HFFc6 (cell line): Measurements from ENCODE around the gene LARP4. TPM values are rescaled to one million over a fixed set of nuclear protein-coding genes. Genes with fewer than 3 reads are reported as not detected.
A peak's percentile ranks its signal among the peaks of the same experiment; 100 is the strongest.

Experiments
- DNase-seq: peaks from one replicate; pipeline ENCODE4 v3.0.0-alpha.2; 2018
- H3K27ac Mint-ChIP-seq: 2 replicates; pipeline ENCODE4 v1.8.0; 2020; ENCODE audit warnings: mild to moderate bottlenecking, mixed read lengths
- H3K27me3 Mint-ChIP-seq: 2 replicates; pipeline ENCODE4 v1.8.0; 2021; ENCODE audit warnings: mild to moderate bottlenecking, moderate library complexity, mixed read lengths; ENCODE audit not compliant: insufficient read depth
- H3K36me3 Mint-ChIP-seq: 2 replicates; pipeline ENCODE4 v1.8.0; 2021; ENCODE audit warnings: low read depth, mixed read lengths
- H3K4me1 Mint-ChIP-seq: 2 replicates; pipeline ENCODE4 v1.8.0; 2020; ENCODE audit warnings: low read depth, mixed read lengths
- H3K4me3 Mint-ChIP-seq: 2 replicates; pipeline ENCODE4 v1.8.0; 2020; ENCODE audit warnings: mild to moderate bottlenecking, moderate library complexity, mixed read lengths
- H3K9me3 Mint-ChIP-seq: 2 replicates; pipeline ENCODE4 v1.8.0; 2020; ENCODE audit warnings: mild to moderate bottlenecking, mixed read lengths
- total RNA-seq, 6 experiments: library from RNA; stranded (reverse); fragmentation: NEBNext Ultra II Directional; extraction: Animal tissue kit (Norgen Biotek cat#: 25700); gene quantifications; 2 replicates in 1 of 6; 3 replicates in 5 of 6; pipeline ENCODE4 v1.2.3, GENCODE V29; 2021
- TF ChIP-seq, protein P1 (sequence below): fragments of 200-600 bp; sonication (generic); IDR thresholded peaks from 2 replicates; pipeline ENCODE4 v1.5.0; 2021; ENCODE audit warnings: antibody characterized with exemption, mild to moderate bottlenecking

Gene LARP4
- total RNA-seq, 6 experiments from 2014 or later = 51.3 to 59.6 (median 57.2) TPM

DNA sequence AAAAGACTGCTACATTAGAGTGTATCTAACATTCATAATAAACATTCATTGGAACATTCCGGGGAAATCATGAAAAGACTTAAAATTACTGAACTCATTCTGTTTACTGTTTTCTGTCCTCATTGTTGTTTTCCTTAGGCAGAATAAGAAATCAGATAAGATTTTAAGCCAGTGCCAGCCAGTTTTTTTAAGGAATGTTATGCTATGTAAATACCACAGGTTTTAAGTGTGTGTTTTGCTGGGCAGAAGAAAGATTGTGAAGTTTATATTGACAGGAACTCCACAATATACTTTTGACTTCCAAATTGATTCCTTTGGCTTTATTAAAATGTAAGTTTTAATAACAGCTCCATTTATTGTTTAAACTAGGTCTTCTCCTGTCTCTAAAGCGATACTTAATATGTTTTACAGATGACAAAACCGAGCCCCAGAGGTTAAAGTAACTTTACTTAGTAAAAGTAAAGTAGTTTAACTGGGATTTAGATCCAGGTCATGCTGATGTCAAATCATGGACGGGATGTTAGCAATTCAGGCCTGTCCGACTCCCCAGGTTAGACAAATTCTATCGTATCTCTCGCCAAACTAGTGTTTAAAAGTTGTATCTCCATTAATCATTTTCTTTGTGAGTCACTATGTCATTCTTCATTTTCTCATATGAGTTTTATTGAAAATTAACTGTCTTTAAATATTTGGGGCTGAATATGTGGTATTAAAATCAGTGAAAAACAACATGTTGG lies 1.7 kb downstream of the LARP4 start:
- Mint-ChIP-seq H3K9me3 (no peaks in the 10 kb centered on the region), H3K36me3 (peaks cover 4% of the 10 kb centered on the region; the same call in 1 of the 2 replicates), H3K4me3 (peak overlapping the region; percentile 97), H3K27ac (peak overlapping the region; percentile 97), H3K27me3 (peaks cover 4% of the 10 kb centered on the region), H3K4me1 (peaks cover 37% of the 10 kb centered on the region)
- DNase-seq = no peak
- TF ChIP-seq, protein P1, sequence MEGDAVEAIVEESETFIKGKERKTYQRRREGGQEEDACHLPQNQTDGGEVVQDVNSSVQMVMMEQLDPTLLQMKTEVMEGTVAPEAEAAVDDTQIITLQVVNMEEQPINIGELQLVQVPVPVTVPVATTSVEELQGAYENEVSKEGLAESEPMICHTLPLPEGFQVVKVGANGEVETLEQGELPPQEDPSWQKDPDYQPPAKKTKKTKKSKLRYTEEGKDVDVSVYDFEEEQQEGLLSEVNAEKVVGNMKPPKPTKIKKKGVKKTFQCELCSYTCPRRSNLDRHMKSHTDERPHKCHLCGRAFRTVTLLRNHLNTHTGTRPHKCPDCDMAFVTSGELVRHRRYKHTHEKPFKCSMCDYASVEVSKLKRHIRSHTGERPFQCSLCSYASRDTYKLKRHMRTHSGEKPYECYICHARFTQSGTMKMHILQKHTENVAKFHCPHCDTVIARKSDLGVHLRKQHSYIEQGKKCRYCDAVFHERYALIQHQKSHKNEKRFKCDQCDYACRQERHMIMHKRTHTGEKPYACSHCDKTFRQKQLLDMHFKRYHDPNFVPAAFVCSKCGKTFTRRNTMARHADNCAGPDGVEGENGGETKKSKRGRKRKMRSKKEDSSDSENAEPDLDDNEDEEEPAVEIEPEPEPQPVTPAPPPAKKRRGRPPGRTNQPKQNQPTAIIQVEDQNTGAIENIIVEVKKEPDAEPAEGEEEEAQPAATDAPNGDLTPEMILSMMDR = no peak

- peak overlapping the region; percentile 97 for H3K27ac Mint-ChIP-seq
- H3K4me3 Mint-ChIP-seq = peak overlapping the region; percentile 97
- no peaks in the 10 kb centered on the region for H3K9me3 Mint-ChIP-seq
- H3K27me3 Mint-ChIP-seq = peaks cover 4% of the 10 kb centered on the region
- H3K4me1 Mint-ChIP-seq = peaks cover 36% of the 10 kb centered on the region
- no peak for DNase-seq
- H3K36me3 Mint-ChIP-seq = peaks cover 4% of the 10 kb centered on the region; the same call in 1 of the 2 replicates
- TF ChIP-seq, protein P1 = no peak
Observed at GRCh38 chr12:50403001-50403440, 2.3 kb downstream of the LARP4 start.

DNA sequence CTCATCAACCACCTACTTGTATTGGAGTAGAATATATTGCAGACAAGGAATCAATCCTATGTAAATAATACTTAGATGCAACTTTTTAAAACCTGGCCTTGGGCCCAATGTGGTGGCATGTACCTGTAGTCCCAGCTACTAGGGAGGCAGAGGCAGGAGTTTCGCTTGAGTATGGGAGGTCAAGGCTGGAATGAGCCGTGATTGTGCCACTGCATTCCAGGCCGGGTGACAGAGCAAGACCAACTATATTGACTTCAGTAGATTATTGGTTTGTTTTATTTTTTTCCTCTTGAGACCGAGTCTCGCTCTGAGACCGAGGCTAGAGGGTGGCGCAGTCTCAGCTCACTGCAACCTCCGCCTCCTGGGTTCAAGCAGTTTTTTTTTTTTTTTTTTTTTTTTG lies 3.6 kb downstream of the LARP4 start:
- no peak overlapping the region for H3K27ac Mint-ChIP-seq

GRCh38 chr12:50411051-50411660 lies 10.5 kb downstream of the LARP4 start:
- no peak overlapping the region for H3K4me3 Mint-ChIP-seq
- TF ChIP-seq, protein P1 = no peak
- 0 out of 2 replicates have a peak, but pooled peaks cover 5% of the 10 kb centered on the region for H3K4me1 Mint-ChIP-seq
- H3K9me3 Mint-ChIP-seq = no peaks in the 10 kb centered on the region
- peaks cover 6% of the 10 kb centered on the region; the same call in 1 of the 2 replicates for H3K36me3 Mint-ChIP-seq
- H3K27me3 Mint-ChIP-seq = no peaks in the 10 kb centered on the region
- no peak overlapping the region for H3K27ac Mint-ChIP-seq
- no peak for DNase-seq

More for the DNA sequence above, 3.6 kb downstream of the LARP4 start:
- Mint-ChIP-seq H3K4me3 (no peak overlapping the region), H3K4me1 (peaks cover 30% of the 10 kb centered on the region), H3K27me3 (peaks cover 4% of the 10 kb centered on the region), H3K36me3 (peaks cover 4% of the 10 kb centered on the region; the same call in 1 of the 2 replicates), H3K9me3 (no peaks in the 10 kb centered on the region)
- TF ChIP-seq, protein P1 = no peak
- no peak for DNase-seq

DNA sequence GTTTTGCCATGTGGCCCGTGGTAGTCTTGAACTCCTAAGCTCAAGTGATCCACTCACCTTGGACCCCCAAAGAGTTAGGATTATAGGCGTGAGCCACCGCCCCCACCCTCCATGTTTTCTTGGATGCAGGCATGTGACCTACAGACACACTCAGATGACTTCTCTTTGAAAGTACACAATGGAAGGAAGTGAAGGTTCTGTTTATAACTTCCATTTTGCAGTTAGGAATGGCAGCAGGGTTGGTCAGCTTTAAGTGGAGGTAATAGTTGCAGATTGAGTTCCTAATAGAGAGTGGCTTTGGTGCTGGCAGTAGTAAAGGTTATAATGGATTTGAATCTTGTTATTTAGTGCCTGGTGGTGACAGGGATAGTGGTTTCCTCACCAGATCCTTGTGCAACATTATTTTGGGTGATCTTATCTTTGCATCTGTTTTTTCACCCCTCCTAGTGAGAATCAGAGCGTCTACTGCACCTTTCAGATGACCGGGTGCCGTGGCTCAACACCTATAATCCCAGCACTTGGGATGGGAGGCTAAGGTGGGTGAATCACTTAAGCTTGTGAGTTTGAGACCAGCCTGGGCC lies 15.3 kb downstream of the LARP4 start:
- Mint-ChIP-seq H3K4me3 (no peak overlapping the region), H3K4me1 (peaks cover 16% of the 10 kb centered on the region), H3K27ac (no peak overlapping the region), H3K9me3 (no peaks in the 10 kb centered on the region), H3K36me3 (peaks cover 15% of the 10 kb centered on the region), H3K27me3 (no peaks in the 10 kb centered on the region)
- TF ChIP-seq, protein P1 = no peak
- DNase-seq = no peak
